Esophagus muscularis mucosa (tissue), 4 donors: Measurements from ENCODE around the gene DIP2C. TPM values are rescaled to one million over a fixed set of nuclear protein-coding genes. Genes with fewer than 3 reads are reported as not detected.

Source experiments
- DNase-seq: peaks from one replicate; pipeline ENCODE4 v3.0.0-alpha.2; 2017; ENCODE audit errors: extremely low spot score
- H3K27ac ChIP-seq, 4 donors: fragments of 200-600 bp; sonication (generic); replicated peaks in 1 of 4; 1 replicate in 3 of 4; 2 replicates in 1 of 4; pipeline ENCODE4 v1.5.1; 2016 to 2019; ENCODE audit warnings: mild to moderate bottlenecking in 1 of 4
- H3K27me3 ChIP-seq, 4 donors: fragments of 200-600 bp; sonication (generic); one replicate each; pipeline versions ENCODE4 v1.5.1 to v1.6.0; 2016 to 2019
- H3K36me3 ChIP-seq, 4 donors: fragments of 200-600 bp; sonication (generic); one replicate each; pipeline ENCODE4 v1.5.1; 2016 to 2019
- H3K4me1 ChIP-seq, 4 donors: fragments of 200-600 bp; sonication (generic); one replicate each; pipeline ENCODE4 v1.5.1; 2016 to 2019
- H3K4me3 ChIP-seq, 4 donors: fragments of 200-600 bp; sonication (generic); 1 replicate in 2 of 4; 2 replicates in 2 of 4; pipeline ENCODE4 v1.5.1; 2016 to 2019; ENCODE audit warnings: mild to moderate bottlenecking in 4 of 4, moderate library complexity in 1 of 4
- H3K9me3 ChIP-seq, 4 donors: fragments of 200-600 bp; sonication (generic); 1 replicate in 3 of 4; 2 replicates in 1 of 4; pipeline ENCODE4 v1.5.1; 2016 to 2019
- CTCF ChIP-seq, 3 experiments: fragments of 200-600 bp in 2 of 3; fragments of 450-650 bp in 1 of 3; sonication (generic) in 2 of 3; IDR thresholded peaks; one replicate each; pipeline ENCODE4 v1.5.1; 2017 to 2019; ENCODE audit warnings: antibody characterized with exemption in 3 of 3, mild to moderate bottlenecking in 2 of 3, moderate library complexity in 1 of 3
- EP300 ChIP-seq: sonication (generic); formaldehyde crosslinking; IDR thresholded peaks from one replicate; pipeline ENCODE4 v1.6.1; 2017; ENCODE audit warnings: antibody characterized with exemption
- POLR2A ChIP-seq: fragments of 450-650 bp; IDR thresholded peaks from one replicate; pipeline ENCODE4 v1.6.1; 2017; ENCODE audit warnings: antibody characterized with exemption, moderate library complexity, mild to moderate bottlenecking, low read depth
- POLR2AphosphoS5 ChIP-seq, 2 donors: sonication (generic); formaldehyde crosslinking; IDR thresholded peaks; one replicate each; pipeline ENCODE4 v1.6.1; 2017; ENCODE audit warnings: antibody characterized with exemption in 2 of 2
- WGBS: methylation state at CpG from one replicate; pipeline ENCODE4 v1.1.5; 2018; 5-methylcytosine and 5-hydroxymethylcytosine counted together
- intact Hi-C: fragments of 100-400 bp; cut with DNase I; formaldehyde crosslinking; loops from one replicate; pipeline ENCODE4 v1.15.1; 2023
- total RNA-seq, 4 donors: library from RNA; depleted of rRNA; stranded (reverse); fragments of >200 nt; gene quantifications; one replicate each; pipeline versions ENCODE4 v1.1.0 to v1.2.1, GENCODE V29; 2016

The DIP2C gene
- total RNA-seq, 4 donors from 2014 or later, result 38.6 to 66.4 (median 55.7) TPM

DNA sequence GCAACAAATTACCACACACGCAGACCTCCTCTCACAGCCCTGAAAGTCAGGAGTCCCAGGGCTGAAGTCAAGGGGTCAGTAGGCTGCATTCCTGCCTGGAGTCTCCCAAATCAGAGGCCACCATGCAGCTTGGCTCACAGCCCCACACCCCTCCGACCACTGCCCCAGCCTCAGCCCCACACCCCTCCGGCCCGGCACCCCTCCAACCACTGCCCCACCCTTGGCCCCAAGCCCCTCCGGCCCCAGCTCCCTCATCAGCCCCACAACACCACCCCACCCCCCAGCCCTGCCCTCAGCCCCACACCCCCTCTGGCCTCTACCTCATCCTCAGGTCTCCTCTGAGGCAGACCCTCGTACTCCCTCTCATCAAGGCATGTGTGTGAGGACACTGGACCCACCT, 85.7 kb downstream of the DIP2C start:
- intact Hi-C loops, result no loop called here

DNA sequence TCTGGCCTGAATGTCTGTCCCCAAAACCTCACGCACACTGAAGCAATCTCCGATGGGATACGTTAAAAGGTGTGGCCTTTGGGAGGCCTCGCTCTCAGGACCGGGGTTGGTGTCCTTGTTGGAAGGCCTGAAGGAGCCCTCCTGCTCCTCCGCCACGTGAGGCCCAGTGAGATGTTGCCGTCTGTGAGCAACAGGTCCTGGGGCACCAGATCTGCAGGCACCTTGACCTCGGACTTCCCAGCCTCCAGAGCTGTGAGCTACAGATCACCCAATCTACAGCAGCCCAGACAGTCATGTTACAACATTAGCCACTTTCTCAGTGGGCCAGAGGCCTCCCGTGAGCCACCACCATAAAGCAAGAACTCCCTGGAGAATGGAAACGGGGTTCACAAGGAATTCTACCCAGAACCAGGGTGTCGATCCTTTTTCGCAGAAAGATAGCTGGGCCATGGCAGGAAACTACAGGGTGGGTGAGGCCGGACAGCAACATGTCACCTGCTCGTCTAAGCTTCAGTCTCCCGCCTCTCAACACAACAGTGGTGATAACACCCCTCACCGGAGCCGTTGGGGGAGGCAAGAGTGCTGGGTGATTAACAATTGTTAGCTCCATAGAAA, 87.0 kb downstream of the DIP2C start:
- Histone ChIP-seq H3K27me3 (no peaks in the 10 kb centered on the region), H3K36me3 (no peaks in the 10 kb centered on the region), H3K4me1 (peaks cover 44 to 97% (median 95%) of the 10 kb centered on the region in 4 donors), H3K9me3 (no peaks in the 10 kb centered on the region), H3K27ac (no peak overlapping the region), H3K4me3 (no peak overlapping the region)
- intact Hi-C loops, result no loop called here
- DNase-seq, result no peak
- WGBS, result 92% methylated on average over 11 of the region's 18 CpGs
- TF ChIP-seq POLR2A, result no peak
- TF ChIP-seq POLR2AphosphoS5 (IDR thresholded peaks at IDR 0.05), result no peak
- no peak for TF ChIP-seq CTCF (IDR thresholded peaks at IDR 0.05)
- no peak for TF ChIP-seq EP300

More for the DNA sequence above, 85.7 kb downstream of the DIP2C start:
- no peak overlapping the region for H3K4me3 ChIP-seq
- DNase-seq, result no peak
- H3K9me3 ChIP-seq, result no peaks in the 10 kb centered on the region
- H3K36me3 ChIP-seq, result no peaks in the 10 kb centered on the region
- no peak overlapping the region for H3K27ac ChIP-seq
- 76% methylated on average over 4 of the region's 6 CpGs for WGBS
- TF ChIP-seq CTCF (IDR thresholded peaks at IDR 0.05), result no peak
- no peak for TF ChIP-seq POLR2A
- no peak for TF ChIP-seq EP300
- no peak for TF ChIP-seq POLR2AphosphoS5 (IDR thresholded peaks at IDR 0.05)
- no peaks in the 10 kb centered on the region for H3K27me3 ChIP-seq
- peaks cover 37 to 89% (median 86%) of the 10 kb centered on the region in 4 donors for H3K4me1 ChIP-seq

- no peak for DNase-seq
- Histone ChIP-seq H3K27ac (no peak overlapping the region), H3K4me1 (peaks cover 39 to 98% (median 94%) of the 10 kb centered on the region in 4 donors), H3K27me3 (no peaks in the 10 kb centered on the region), H3K9me3 (no peaks in the 10 kb centered on the region), H3K36me3 (no peaks in the 10 kb centered on the region), H3K4me3 (no peak overlapping the region)
- intact Hi-C loops, result no loop called here
- 65% methylated on average over 12 of the region's 12 CpGs for WGBS
- TF ChIP-seq EP300, result no peak
- TF ChIP-seq POLR2AphosphoS5 (IDR thresholded peaks at IDR 0.05), result no peak
- TF ChIP-seq CTCF (IDR thresholded peaks at IDR 0.05), result no peak
- no peak for TF ChIP-seq POLR2A
These were observed 87.9 kb downstream of the DIP2C start for GRCh38 chr10:601660-601963.

DNA sequence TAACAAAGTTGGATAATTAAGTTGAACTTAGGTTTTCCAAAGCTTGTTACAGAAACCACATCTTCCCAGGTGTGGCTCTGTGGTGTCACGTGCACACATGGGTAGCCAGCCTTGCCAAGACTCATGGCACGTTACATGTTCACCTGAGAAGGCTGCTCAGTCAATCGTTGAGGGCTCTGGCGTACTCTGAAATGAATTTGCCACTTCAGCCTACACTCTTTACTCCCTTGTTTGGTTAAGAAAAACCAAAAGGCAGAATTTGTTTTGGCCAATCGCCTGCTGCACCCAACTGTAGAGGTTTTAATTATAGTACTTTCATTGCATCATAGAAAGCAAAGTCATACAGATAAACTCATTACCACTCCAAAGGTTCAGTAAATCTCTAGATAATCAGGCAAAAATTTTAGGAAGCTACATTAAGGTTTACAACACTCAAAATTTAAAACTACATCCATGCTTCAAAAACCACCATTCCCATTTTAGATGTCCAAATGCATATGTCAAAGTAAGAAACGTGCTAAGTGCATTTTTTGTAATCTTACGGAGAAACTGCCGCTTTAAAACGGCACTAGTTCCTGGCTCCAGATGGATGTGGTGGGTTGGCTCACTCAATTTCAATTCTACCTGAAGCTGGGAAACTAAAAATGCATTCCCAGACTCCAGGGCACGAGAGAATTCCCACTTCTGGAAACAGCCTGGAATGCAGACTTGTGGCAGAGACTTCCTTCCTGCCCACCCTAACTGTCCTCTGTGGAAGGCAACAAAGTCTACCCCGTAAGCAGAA, 88.4 kb downstream of the DIP2C start:
- Histone ChIP-seq H3K4me1 (peaks cover 39 to 93% (median 88%) of the 10 kb centered on the region in 4 donors), H3K27ac (no peak overlapping the region), H3K27me3 (no peaks in the 10 kb centered on the region), H3K36me3 (no peaks in the 10 kb centered on the region), H3K9me3 (no peaks in the 10 kb centered on the region), H3K4me3 (no peak overlapping the region)
- TF ChIP-seq POLR2AphosphoS5 (IDR thresholded peaks at IDR 0.05), result no peak
- TF ChIP-seq POLR2A, result no peak
- TF ChIP-seq CTCF (IDR thresholded peaks at IDR 0.05), result no peak
- TF ChIP-seq EP300, result no peak
- intact Hi-C loops, result no loop called here
- WGBS, result 65% methylated on average over 11 of the region's 11 CpGs
- DNase-seq, result no peak
